GM12891 (cell line): ENCODE measurements around the gene ZSWIM5.
"Not testable (repeated sequence)": the region's sequence is repeated elsewhere in the genome, so short reads cannot be mapped to it uniquely, and the experiment has no call there.

Experiments used
- PAX5 ChIP-seq: IDR thresholded peaks from 2 replicates; pipeline ENCODE4 v1.6.1; 2011; ENCODE audit warnings: low read length, moderate library complexity, mild to moderate bottlenecking; ENCODE audit not compliant: insufficient read depth, severe bottlenecking
- POLR2A ChIP-seq: IDR thresholded peaks from 2 replicates; pipeline ENCODE4 v1.6.1; 2011; ENCODE audit warnings: low read depth, low read length, control low read depth
- POLR2AphosphoS5 ChIP-seq: IDR thresholded peaks from 2 replicates; pipeline ENCODE4 v1.6.1; 2011; ENCODE audit warnings: low read depth, low read length, control low read depth
- POU2F2 ChIP-seq: IDR thresholded peaks from 2 replicates; pipeline ENCODE4 v1.6.1; 2011; ENCODE audit warnings: low read depth, mild to moderate bottlenecking, control low read depth, low read length, moderate library complexity
- TAF1 ChIP-seq: IDR thresholded peaks from 2 replicates; pipeline ENCODE4 v1.6.1; 2011; ENCODE audit warnings: low read depth, low read length, control low read depth

DNA sequence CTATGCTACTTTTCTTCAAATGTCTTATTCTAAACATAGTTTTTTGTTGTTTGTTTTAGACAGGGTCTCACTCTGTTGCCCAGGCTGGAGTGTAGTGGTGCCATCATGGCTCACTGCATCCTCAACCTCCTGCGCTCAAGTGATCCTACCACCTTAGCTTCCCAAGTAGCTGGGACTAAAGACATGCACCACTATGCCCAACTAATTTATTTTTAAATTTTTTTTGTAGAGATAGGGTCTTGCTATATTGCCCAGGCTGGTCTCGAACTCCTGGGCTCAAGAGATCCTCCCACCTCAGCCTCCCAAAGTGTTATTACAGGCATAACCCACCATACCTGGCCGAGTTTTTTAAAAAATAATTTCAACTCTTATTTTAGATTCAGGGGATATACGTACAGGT, 143.9 kb downstream of the ZSWIM5 start:
- not testable (repeated sequence) for TF ChIP-seq POLR2A, POLR2AphosphoS5, TAF1, POU2F2, PAX5
